Measurements from ENCODE around the gene APLP1.

DNA sequence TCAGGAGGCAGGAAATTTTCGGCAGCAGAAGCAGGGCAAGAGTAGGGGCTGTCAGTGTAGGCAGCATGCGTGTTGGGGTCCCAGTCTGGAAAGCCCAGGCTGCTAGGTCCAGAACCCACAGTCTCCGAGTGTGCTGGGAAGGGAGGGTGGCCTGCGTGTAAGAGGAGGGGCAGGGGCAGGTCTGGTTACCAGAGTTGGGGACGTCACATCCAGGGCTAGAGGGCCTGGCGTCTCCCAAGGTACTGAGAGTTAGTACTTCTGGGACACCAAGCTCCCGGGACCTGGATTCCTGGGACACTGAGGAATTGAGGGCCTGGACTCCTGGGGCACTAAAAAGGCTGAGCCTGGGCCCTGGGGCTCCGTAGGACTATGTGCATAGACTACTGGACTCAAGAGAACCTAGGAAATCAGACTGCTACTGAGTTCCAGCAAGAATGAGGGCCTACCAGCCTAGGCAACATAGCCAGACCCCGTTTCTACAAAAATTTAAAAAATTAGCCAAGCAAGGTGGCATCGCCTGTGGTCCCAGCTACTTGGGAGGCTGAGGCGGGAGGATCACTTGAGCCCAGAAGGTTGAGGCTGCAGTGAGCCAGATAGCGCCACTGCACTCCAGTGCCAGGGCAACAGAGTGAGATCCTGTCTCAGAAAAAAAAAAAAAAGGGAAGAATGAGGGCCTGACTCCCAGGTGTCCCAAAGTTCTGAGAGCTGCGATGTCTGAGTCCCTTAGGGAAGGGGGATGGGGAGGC, 29.5 kb downstream of the APLP1 start:
- TF ChIP-seq, protein P1, sequence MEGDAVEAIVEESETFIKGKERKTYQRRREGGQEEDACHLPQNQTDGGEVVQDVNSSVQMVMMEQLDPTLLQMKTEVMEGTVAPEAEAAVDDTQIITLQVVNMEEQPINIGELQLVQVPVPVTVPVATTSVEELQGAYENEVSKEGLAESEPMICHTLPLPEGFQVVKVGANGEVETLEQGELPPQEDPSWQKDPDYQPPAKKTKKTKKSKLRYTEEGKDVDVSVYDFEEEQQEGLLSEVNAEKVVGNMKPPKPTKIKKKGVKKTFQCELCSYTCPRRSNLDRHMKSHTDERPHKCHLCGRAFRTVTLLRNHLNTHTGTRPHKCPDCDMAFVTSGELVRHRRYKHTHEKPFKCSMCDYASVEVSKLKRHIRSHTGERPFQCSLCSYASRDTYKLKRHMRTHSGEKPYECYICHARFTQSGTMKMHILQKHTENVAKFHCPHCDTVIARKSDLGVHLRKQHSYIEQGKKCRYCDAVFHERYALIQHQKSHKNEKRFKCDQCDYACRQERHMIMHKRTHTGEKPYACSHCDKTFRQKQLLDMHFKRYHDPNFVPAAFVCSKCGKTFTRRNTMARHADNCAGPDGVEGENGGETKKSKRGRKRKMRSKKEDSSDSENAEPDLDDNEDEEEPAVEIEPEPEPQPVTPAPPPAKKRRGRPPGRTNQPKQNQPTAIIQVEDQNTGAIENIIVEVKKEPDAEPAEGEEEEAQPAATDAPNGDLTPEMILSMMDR (IDR thresholded peaks at IDR 0.05 in 4 of 5, conservative IDR thresholded peaks at IDR 0.05 in 1 of 5): no peak
- no peak for TF ChIP-seq POLR2A (IDR thresholded peaks at IDR 0.05)

Data from gastrocnemius medialis (tissue), 4 donors.